ENCODE measurements around the gene PTPRG.

DNA sequence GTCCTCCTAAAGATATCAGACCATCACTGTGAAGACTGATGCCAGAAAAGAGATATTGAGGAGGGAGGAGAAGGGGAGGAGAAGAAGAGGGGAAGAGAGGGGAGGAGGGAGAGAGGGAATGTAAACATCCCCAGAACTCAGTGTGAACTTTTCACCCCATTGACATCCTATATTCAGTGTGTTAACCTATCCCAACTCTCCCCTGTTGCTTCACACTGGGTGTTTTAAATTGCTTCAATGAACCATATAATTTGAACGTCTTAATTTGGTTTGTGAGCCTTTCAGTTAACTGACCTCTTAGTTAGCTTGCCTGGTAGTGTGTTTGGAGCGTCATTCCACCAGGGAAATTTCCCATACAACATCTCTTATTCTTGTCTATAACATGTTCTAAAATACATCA lies 29.8 kb upstream of the PTPRG start:
- TF ChIP-seq BCL6 (CRISPR knock-in tag; IDR thresholded peaks at IDR 0.05) (no peak), EZH2 (conservative IDR thresholded peaks at IDR 0.05; ENCODE audit: low read depth, low read length) (no peak), POLR2AphosphoS5 (IDR thresholded peaks at IDR 0.05; ENCODE audit: low read depth, low read length) (no peak), ZNF138 (CRISPR knock-in tag; IDR thresholded peaks at IDR 0.05; ENCODE audit: low read depth) (no peak), NR2F2 (IDR thresholded peaks at IDR 0.05; ENCODE audit: borderline replicate concordance, low read depth) (no peak), ZNF562 (CRISPR knock-in tag; IDR thresholded peaks at IDR 0.05; ENCODE audit: borderline replicate concordance) (no peak)
- TF ChIP-seq, protein P1, sequence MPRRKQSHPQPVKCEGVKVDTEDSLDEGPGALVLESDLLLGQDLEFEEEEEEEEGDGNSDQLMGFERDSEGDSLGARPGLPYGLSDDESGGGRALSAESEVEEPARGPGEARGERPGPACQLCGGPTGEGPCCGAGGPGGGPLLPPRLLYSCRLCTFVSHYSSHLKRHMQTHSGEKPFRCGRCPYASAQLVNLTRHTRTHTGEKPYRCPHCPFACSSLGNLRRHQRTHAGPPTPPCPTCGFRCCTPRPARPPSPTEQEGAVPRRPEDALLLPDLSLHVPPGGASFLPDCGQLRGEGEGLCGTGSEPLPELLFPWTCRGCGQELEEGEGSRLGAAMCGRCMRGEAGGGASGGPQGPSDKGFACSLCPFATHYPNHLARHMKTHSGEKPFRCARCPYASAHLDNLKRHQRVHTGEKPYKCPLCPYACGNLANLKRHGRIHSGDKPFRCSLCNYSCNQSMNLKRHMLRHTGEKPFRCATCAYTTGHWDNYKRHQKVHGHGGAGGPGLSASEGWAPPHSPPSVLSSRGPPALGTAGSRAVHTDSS (CRISPR knock-in tag; conservative IDR thresholded peaks at IDR 0.05): no peak

All from HepG2 (cell line).